Fibroblast of the aortic adventitia (primary cell): ENCODE results near the gene ING5. TPM values are rescaled to one million over a fixed set of nuclear protein-coding genes. Genes with fewer than 3 reads are reported as not detected.

Experiments used
- DNase-seq: peaks from one replicate; pipeline ENCODE4 v3.0.0-alpha.2; 2010; ENCODE audit warnings: low read depth
- H3K4me3 ChIP-seq: 2 replicates; pipeline ENCODE4 v1.5.1; 2011; ENCODE audit warnings: low read depth, mild to moderate bottlenecking, control low read depth, low read length, moderate library complexity
- CTCF ChIP-seq: IDR thresholded peaks from 2 replicates; pipeline ENCODE4 v1.5.1; 2011; ENCODE audit warnings: mild to moderate bottlenecking, low read length, control low read depth, inconsistent platforms; ENCODE audit not compliant: insufficient read depth
- total RNA-seq: library from RNA; depleted of rRNA; stranded (reverse); fragments of >200 nt; gene quantifications from 2 replicates; pipeline ENCODE4 v1.2.3, GENCODE V29; 2012; ENCODE audit warnings: low replicate concordance

ING5 gene
- total RNA-seq, 1 donor, result 14.6 TPM

DNA sequence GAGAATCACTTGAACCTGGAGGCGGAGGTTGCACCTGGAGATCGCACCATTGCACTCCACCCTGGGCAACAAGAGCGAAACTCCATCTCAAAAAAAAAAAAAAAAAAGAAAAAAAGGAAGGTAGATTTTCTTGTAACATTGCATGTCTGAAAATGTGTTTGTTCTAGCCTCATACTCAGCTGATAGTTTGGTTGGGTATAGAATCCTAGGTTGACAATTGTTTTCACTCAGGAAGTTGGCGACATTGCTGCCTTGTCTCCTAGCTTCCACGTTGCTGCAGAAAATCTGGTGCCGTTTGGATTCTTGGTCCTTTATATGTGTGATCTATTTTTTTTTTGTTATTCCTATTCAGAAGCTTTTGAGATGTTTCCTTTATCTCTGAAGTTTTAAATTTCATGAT is 4.7 kb downstream of the ING5 start:
- H3K4me3 ChIP-seq, result no peak overlapping the region
- TF ChIP-seq CTCF, result no peak
- no peak for DNase-seq

- DNase-seq, result no peak
- TF ChIP-seq CTCF, result no peak
- no peak overlapping the region for H3K4me3 ChIP-seq
Observed at GRCh38 chr2:241708879-241709278, 7.0 kb downstream of the ING5 start.

- DNase-seq, result no peak
- H3K4me3 ChIP-seq, result no peak overlapping the region
- TF ChIP-seq CTCF, result no peak
Observed at GRCh38 chr2:241719093-241719492, 17.3 kb downstream of the ING5 start.

GRCh38 chr2:241720099-241720498 is 18.3 kb downstream of the ING5 start:
- no peak overlapping the region for H3K4me3 ChIP-seq
- no peak for TF ChIP-seq CTCF
- DNase-seq, result no peak

DNA sequence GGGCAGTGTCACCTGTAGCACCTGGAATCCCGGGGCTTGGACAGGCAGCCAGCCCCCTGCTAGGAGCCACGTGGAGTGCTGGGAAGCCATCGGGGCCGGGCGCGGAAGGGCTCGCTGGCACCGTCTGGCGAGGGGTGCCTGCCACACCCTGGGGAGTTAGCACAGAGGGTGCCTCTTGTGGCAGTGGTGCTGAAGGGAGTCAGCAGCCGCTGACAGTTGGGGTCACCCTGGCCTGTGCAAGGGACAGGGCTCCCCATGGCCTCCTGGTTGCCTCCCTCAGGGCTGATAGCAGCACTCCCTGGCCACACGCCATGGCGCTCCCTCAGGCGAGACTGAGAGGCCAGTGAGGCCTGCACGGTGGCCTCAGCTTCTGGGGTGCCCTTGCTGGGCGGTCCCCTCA is 18.7 kb downstream of the ING5 start:
- H3K4me3 ChIP-seq, result no peak overlapping the region
- DNase-seq, result no peak
- TF ChIP-seq CTCF, result no peak

- DNase-seq, result no peak
- no peak for TF ChIP-seq CTCF
- H3K4me3 ChIP-seq, result no peak overlapping the region
Observed at GRCh38 chr2:241721852-241722251, 20.0 kb downstream of the ING5 start.

GRCh38 chr2:241722896-241723454 is 21.1 kb downstream of the ING5 start:
- DNase-seq, result no peak
- H3K4me3 ChIP-seq, result no peak overlapping the region
- no peak for TF ChIP-seq CTCF
